ENCODE measurements around the gene SYK.
"Not testable (repeated sequence)": the region's sequence is repeated elsewhere in the genome, so short reads cannot be mapped to it uniquely, and the experiment has no call there.

The SYK gene

GRCh38 chr9:90801241-90801972, at the start of gene SYK:
SYK (plus strand) TSS chr9:90801819; CDS start chr9:90843899, 42,080 bp downstream.
- DNase-seq, result no peak

- not testable (repeated sequence) for DNase-seq
Observed at GRCh38 chr9:90755514-90756371, 45.9 kb upstream of the SYK start.

GRCh38 chr9:90760577-90760976, 41.0 kb upstream of the SYK start:
- DNase-seq, result not testable (repeated sequence)

GRCh38 chr9:90766731-90767130, 34.9 kb upstream of the SYK start:
- DNase-seq, result no peak

- no peak for DNase-seq
Observed at GRCh38 chr9:90767523-90768100, 34.0 kb upstream of the SYK start.

- no peak for DNase-seq
Observed at GRCh38 chr9:90770182-90770738, 31.4 kb upstream of the SYK start.

GRCh38 chr9:90770927-90771326, 30.7 kb upstream of the SYK start:
- no peak for DNase-seq

GRCh38 chr9:90772386-90772785, 29.2 kb upstream of the SYK start:
- DNase-seq, result no peak

GRCh38 chr9:90773617-90774016, 28.0 kb upstream of the SYK start:
- no peak for DNase-seq

- no peak for DNase-seq
Observed at GRCh38 chr9:90774071-90774470, 27.5 kb upstream of the SYK start.

GRCh38 chr9:90774682-90775081, 26.9 kb upstream of the SYK start:
- DNase-seq, result no peak

GRCh38 chr9:90775657-90776056, 26.0 kb upstream of the SYK start:
- DNase-seq, result no peak

GRCh38 chr9:90778746-90779145, 22.9 kb upstream of the SYK start:
- DNase-seq, result no peak

GRCh38 chr9:90783552-90783951, 18.1 kb upstream of the SYK start:
- DNase-seq, result no peak

GRCh38 chr9:90783964-90784363, 17.7 kb upstream of the SYK start:
- no peak for DNase-seq

GRCh38 chr9:90787771-90788460, 13.7 kb upstream of the SYK start:
- no peak for DNase-seq

- DNase-seq, result not testable (repeated sequence)
Observed at GRCh38 chr9:90788527-90788926, 13.1 kb upstream of the SYK start.

GRCh38 chr9:90789408-90789807, 12.2 kb upstream of the SYK start:
- no peak for DNase-seq

- no peak for DNase-seq
Observed at GRCh38 chr9:90789862-90790261, 11.8 kb upstream of the SYK start.

- not testable (repeated sequence) for DNase-seq
Observed at GRCh38 chr9:90793024-90793423, 8.6 kb upstream of the SYK start.

- DNase-seq, result no peak
Observed at GRCh38 chr9:90793729-90794128, 7.9 kb upstream of the SYK start.

- DNase-seq, result no peak
Observed at GRCh38 chr9:90795084-90795483, 6.5 kb upstream of the SYK start.

- DNase-seq, result no peak
Observed at GRCh38 chr9:90795871-90796317, 5.7 kb upstream of the SYK start.
